Measurements from ENCODE around the gene KRT17.
"Not testable (repeated sequence)": the region's sequence is repeated elsewhere in the genome, so short reads cannot be mapped to it uniquely, and the experiment has no call there.

KRT17 gene

GRCh38 chr17:41653892-41654677 lies 29.7 kb upstream of the KRT17 start:
- peak; percentile 59 for DNase-seq (ENCODE audit: low read depth, low spot score)

DNA sequence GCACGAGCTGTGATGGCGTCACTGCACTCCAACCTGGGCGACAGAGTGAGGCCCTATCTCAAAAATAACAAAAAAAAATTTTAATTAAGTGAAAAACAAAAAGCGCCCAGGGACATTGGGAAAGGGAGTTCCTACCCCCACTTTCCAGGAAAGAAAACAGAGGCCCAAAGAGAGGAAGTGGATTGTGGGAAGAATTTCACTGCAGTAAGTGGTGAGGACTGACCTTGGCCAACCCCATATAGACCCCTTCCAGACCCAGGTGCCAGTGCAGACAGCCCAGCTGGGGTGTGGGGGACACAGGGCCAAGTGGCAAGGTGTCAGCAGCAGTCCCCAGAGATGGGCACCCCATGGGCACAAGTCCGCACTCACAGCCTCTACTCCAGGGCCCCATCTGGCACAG lies 29.0 kb upstream of the KRT17 start:
- no peak for DNase-seq (ENCODE audit: low read depth, low spot score)

DNA sequence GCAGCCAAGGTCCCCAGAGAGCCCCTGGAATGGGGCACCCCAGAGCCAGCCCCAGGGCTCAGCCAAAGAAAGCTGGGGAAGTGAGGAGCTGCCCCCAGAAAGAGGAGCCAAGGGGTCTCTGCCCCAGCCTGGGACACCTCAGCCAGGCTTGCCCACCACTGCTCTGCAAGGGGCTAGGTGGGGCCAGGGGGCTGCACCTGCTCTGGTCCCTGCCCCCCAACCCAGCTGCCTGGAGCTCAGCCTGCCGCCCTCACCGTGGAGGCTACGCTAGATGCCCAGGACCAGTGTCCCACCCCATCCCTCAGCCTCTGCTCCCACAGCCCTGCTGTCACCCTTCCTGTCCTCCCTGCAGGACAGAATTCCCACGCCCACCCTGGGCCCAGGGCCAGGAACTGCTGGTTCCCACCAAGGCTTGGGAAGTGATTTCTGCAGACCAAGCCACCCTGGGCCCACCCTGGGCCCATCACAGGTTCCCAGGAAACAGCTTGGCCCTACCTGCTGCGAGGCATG lies 28.1 kb upstream of the KRT17 start:
- no peak for DNase-seq (ENCODE audit: low read depth, low spot score)

GRCh38 chr17:41651625-41652460 lies 27.5 kb upstream of the KRT17 start:
- DNase-seq (ENCODE audit: low read depth, low spot score) = no peak

GRCh38 chr17:41650794-41651624 lies 26.6 kb upstream of the KRT17 start:
- no peak for DNase-seq (ENCODE audit: low read depth, low spot score)

DNA sequence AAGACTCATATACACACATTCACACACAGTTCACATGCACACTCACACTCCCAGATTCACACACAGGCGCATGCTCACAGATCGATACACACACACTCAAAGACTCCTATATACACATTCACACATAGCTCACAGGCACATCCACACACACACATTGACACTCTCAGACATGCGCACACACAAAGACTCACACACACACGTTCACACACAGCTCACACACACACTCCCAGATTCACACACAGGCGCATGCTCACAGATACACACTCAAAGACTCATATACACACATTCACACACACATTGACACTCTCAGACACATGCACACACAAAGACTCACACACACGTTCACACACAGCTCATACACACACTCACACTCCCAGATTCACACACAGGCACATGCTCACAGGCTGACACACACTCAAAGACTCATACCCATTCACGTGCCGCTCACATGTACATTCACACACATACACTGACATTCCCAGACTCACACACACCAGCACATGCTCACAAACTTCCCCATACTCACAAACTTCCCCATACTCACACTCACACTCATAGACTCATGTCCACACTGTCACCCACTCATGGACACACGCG lies 25.6 kb upstream of the KRT17 start:
- DNase-seq (ENCODE audit: low read depth, low spot score) = no peak

DNA sequence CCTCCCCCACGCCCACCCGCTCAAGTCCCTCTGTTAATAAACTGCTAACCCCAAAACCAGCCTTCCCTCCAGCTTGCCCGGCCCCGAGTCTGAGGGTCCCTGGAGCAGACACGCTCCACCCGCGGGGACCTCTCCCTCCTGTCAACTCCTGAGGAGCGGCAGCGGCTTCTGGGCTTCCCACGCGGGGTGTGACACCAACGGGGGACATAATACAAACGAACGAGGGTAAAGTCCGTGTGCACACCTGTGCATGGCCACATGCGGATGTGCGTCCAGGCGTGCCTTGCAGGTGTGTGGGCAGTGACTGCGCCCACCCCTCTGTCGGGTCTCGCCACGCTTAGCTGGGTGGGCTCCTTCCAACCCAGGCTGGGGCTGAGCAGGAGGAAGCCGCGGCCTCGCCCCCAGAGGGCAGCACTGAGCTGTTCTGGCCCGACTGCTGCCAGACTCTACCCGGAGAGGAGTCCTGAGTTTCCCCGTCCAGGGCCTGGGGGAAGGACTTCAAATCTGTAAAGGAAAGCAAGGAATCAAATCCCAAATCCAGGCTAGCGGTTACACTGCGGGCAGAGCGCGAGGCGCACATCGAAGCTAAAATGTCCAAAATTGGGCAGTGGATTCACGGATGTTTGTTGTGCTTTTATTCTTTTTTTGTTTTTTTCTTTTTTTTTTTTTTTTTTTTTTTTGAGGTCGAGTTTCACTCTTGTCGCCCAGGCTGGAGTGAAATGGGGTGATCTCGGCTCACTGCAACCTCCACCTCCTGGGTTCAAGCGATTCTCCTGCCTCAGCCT lies 24.2 kb upstream of the KRT17 start:
- peak; percentile 93 for DNase-seq (ENCODE audit: low read depth, low spot score)

- peak; percentile 98 for DNase-seq (ENCODE audit: low read depth, low spot score)
Observed at GRCh38 chr17:41647940-41648410, 23.6 kb upstream of the KRT17 start.

GRCh38 chr17:41647038-41647813 lies 22.9 kb upstream of the KRT17 start:
- DNase-seq (ENCODE audit: low read depth, low spot score) = no peak

DNA sequence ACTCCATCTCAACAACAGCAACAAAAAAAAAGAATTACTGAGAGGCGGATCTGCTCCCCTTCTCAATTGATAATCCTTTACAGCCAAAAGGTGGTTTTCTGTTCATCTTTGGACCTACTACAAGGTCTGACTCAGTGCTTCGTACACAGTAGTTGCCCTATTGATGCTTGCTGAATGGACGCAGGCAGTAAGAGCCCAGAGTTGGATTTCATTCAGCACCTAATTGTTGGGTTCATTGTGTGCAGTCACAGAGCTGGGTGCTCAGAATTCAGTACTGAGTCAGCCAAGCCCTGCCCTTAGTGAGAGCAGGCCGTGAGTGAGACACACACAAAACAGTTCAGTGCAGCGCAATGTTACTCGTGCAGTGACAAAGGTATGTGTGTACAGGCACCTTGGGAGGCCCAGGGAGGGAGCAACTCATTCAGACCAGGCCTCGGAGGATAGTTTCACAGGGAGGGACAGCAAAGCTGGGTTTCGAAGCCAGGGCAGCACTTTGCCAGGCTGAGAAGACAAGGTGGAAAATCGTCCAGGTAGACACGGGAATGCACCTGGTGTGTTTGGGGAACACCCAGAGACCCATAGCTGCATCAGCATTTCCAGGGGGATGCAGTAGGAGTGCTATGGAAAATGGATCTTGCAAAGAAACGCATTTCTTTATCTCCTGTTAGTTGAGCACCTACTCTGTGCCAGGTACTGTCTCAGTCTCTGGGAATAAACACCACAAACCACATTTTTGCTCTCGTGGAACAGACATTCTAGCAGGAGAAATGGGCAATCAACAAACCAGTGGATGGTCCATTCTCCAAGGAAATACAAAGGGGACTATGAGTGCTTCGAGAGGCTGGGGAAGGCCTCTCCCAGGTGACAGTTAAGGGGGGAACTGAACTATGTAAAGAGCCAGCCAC lies 18.1 kb upstream of the KRT17 start:
- DNase-seq (ENCODE audit: low read depth, low spot score) = no peak

DNA sequence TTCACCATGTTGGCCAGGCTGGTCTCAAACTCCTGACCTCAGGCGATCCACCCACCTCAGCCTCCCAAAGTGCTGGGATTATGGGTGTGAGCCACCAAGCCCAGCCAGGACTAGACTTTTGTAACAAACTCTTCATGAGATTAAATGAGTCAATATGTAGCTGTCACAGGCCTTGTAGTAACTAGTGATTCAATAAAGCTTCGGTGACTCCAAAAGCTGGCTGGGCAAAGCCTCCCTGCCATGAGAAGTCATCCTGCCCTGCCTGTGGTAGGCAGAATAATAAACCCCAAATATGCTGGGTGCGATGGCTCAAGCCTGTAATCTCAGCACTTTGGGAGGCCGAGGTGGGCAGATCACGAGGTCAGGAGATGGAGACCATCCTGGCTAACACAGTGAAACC lies 16.2 kb upstream of the KRT17 start:
- DNase-seq (ENCODE audit: low read depth, low spot score) = not testable (repeated sequence)

DNA sequence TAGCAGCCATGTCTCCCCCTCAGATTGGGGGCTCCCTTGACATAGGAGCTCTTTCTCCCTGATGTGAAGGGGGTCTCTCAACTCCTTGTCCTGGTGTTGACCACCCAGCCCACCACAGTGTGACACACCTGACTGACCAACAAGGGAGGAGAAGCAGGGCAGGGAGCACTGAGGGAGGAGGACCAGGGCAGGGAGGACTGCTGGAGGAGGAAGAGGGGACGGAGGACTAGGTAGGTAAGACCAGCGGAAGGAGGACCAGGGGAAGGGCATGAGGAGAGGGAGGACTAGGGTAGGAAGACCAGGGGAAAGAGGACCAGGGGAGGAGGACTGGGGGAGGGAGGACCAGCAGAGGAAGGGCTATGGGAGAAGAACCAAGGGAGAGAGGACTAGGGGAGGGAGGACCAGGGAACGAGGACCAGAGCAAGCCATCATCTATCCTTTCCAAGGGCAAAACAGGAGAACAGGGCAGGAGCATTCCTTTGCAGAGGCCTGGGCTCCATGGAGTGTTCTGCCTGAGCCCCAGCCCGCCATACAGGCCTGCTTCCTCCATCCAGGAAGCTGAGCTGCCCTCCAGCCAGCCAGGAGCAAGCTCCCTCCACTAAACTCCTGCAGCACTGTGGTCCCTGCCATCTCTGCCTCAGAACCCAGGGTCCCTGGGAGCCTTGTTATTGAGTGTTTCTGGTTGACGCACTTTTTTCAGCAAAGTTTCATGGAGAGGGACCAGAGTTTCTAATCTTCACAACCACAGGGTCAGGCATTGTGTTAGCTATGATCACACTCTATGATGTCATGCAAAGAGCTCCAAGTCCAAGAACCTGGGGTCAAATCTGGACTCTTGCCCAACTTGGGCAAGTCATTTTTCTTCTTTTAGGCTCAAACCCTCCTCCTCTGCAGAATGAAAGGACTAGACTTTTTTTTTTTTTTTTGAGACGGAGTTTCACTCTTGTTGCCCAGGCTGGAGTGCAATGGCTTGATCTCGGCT lies 15.4 kb upstream of the KRT17 start:
- DNase-seq (ENCODE audit: low read depth, low spot score) = no peak

GRCh38 chr17:41638941-41639340 lies 14.6 kb upstream of the KRT17 start:
- no peak for DNase-seq (ENCODE audit: low read depth, low spot score)

DNA sequence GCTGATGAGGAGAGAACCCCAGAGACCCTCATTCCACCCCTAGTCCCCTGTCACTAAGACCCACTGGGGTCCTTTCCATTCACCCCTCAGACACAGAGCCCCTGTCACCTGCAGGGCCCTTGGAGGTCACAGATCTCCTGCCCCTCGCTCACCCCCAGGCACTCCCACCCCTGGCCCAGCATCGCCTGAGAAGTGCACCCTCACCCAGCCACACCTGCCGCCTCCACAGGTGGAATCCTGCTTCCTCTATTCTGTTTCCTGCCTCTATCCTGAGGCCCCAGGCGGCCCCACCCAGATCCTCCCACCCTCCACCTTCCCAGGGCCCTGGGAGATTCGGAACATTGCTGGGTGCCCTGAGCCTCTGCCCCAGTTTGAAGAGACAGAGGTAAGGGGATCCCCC lies 13.8 kb upstream of the KRT17 start:
- no peak for DNase-seq (ENCODE audit: low read depth, low spot score)

DNA sequence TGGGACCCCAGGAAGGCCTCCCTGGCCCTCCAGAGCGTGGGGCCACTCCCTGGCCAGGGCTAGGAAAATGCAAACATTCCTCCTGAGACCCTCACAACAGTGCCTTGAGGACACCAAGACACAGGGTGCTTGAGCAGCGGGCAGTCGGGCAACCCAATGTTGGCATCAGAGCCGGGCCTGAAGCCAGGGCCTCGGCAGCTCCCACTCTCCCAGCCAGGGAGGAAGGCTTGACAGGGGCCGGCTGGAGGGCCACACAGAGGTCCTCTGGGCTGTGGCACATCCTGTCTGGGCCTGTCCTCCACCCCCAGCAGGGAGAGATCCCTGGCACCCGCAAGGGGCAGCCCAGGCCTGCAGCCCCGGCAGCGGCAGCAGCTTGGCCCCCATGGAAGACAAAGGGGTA lies 12.3 kb upstream of the KRT17 start:
- DNase-seq (ENCODE audit: low read depth, low spot score) = no peak

- peak; percentile 56 for DNase-seq (ENCODE audit: low read depth, low spot score)
Observed at GRCh38 chr17:41635121-41636097, 11.0 kb upstream of the KRT17 start.
